Psoas muscle (tissue), 8 donors: ENCODE measurements around the gene ADCY4. TPM values are rescaled to one million over a fixed set of nuclear protein-coding genes. Genes with fewer than 3 reads are reported as not detected.
A peak's percentile ranks its signal among the peaks of the same experiment; 100 is the strongest.

ENCODE experiments used
- ATAC-seq, 4 donors: fragments of 200-7000 bp; cut with Tn5 transposase; one replicate each; pipeline ENCODE4 v1.9.1; 2020; ENCODE audit warnings: moderate library complexity in 3 of 4, mild to moderate bottlenecking in 2 of 4
- DNase-seq, 2 donors: peaks; one replicate each; pipeline ENCODE4 v3.0.0-alpha.2; 2020
- H3K27ac ChIP-seq: fragments of 200-600 bp; one replicate; pipeline ENCODE4 v1.8.0; 2022
- H3K27me3 ChIP-seq, 3 donors: fragments of 200-600 bp in 1 of 3; one replicate each; pipeline versions ENCODE4 v1.6.1 to v1.8.0; 2013 to 2022; ENCODE audit warnings: low read length in 2 of 3, mild to moderate bottlenecking in 2 of 3, moderate library complexity in 1 of 3; ENCODE audit not compliant: insufficient read depth in 3 of 3
- H3K36me3 ChIP-seq, 2 donors: fragments of 200-600 bp in 1 of 2; one replicate each; pipeline versions ENCODE4 v1.6.1 to v1.8.0; 2013 to 2022; ENCODE audit warnings: low read depth in 1 of 2, mild to moderate bottlenecking in 1 of 2, moderate library complexity in 1 of 2; ENCODE audit not compliant: insufficient read depth in 1 of 2
- H3K4me1 ChIP-seq: fragments of 200-600 bp; one replicate; pipeline ENCODE4 v1.8.0; 2022
- H3K4me3 ChIP-seq: fragments of 200-600 bp; one replicate; pipeline ENCODE4 v1.8.0; 2022; ENCODE audit warnings: mild to moderate bottlenecking
- H3K9me3 ChIP-seq: fragments of 200-600 bp; one replicate; pipeline ENCODE4 v1.8.0; 2022
- WGBS, 3 donors: extraction: QIAGEN DNeasy Blood & Tissue Kit; methylation state at CpG; one replicate each; pipeline versions ENCODE4 v1.1.6 to v1.1.7; 2013; 5-methylcytosine and 5-hydroxymethylcytosine counted together
- intact Hi-C, 2 donors: fragments of 100-400 bp; cut with DNase I; formaldehyde crosslinking; loops; one replicate each; pipeline versions ENCODE4 v1.11.0 to v1.14.2; 2022
- polyA plus RNA-seq, 3 donors: library from polyadenylated mRNA; stranded (reverse); fragments of 200-250 nt; gene quantifications; one replicate each; pipeline ENCODE4 v1.2.3, GENCODE V29; 2013
- total RNA-seq, 4 donors: library from RNA; stranded (reverse); fragmentation: NEBNext Ultra II Directional in 2 of 4; extraction: Animal tissue kit (Norgen Biotek cat#: 25700) in 2 of 4; gene quantifications; one replicate each; pipeline versions ENCODE4 v1.2.1 to v1.2.4, GENCODE V29; 2021 to 2023
- TF ChIP-seq, protein P1 (sequence below): fragments of 200-600 bp; IDR thresholded peaks from one replicate; pipeline ENCODE4 v1.8.0; 2022; ENCODE audit warnings: antibody characterized with exemption
- donor health status: healthy with polysubstance abuse.
- donor health status: DM: no; HTN: no; CAD: no; lungs with moderate emphysema.
- donor health status: Bipolar disorder and iron deficiency.
- donor health status: healthy.
- donor health status: DM: yes; HTN: yes; CAD: no.
- donor health status: DM: no; HTN: no; CAD: no.
- donor health status: DM: no; HTN: no; CAD: no.
- donor health status: DM: yes; HTN: yes; CAD: no.

ADCY4 gene
- total and polyA plus RNA-seq, 7 donors, result 7.0 to 13.9 (median 10.4) TPM

DNA sequence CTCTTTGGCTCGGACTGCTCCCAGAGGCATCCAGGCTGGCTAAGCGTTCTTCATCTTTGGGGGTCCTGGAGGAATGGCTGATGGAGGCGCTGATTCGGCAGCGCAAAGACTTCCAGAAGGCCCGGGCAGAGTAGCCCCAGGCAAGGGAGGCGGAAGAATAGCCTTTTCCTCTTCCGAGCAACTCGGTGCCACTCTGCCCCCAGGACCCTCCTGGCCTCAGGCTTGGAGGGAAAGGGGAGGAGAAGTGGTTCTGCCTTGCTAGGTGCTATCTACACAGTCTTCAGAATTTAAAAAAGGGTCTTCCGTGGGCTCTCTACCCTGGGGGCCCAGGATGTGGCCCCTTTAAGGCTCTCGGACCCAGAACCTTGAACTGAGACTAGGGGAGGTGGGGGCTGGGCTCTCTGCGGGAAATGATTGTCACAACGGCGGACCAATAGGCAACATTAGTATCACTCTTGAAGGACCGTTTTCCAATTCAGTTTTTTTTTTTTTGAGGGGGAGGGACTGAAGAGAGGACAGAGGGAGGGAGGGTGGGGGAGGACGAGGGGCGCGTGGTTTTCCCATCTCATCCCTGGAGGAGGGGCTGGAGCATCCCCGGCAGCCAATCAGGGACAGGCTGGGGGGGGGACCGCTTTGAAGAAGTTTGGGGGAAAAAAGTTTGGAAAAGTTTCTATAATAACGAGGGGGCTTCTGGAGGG is 32.8 kb upstream of the ADCY4 start, which contains the start of gene NFATC4:
NFATC4 (plus strand) TSS at position 671 of the 698 bp plus-strand sequence. CDS start 157 bp downstream, outside the sequence.
- Histone ChIP-seq H3K4me3 (peak within 1 kb of the TSS; percentile 64), H3K9me3 (no peaks in the 10 kb centered on the region), H3K4me1 (peaks cover 12% of the 10 kb centered on the region), H3K27ac (peak within 1 kb of the TSS; percentile 76), H3K27me3 (peaks cover 0 to 47% (median 12%) of the 10 kb centered on the region in 3 donors), H3K36me3 (no peaks in the 10 kb centered on the region)
- TF ChIP-seq, protein P1, sequence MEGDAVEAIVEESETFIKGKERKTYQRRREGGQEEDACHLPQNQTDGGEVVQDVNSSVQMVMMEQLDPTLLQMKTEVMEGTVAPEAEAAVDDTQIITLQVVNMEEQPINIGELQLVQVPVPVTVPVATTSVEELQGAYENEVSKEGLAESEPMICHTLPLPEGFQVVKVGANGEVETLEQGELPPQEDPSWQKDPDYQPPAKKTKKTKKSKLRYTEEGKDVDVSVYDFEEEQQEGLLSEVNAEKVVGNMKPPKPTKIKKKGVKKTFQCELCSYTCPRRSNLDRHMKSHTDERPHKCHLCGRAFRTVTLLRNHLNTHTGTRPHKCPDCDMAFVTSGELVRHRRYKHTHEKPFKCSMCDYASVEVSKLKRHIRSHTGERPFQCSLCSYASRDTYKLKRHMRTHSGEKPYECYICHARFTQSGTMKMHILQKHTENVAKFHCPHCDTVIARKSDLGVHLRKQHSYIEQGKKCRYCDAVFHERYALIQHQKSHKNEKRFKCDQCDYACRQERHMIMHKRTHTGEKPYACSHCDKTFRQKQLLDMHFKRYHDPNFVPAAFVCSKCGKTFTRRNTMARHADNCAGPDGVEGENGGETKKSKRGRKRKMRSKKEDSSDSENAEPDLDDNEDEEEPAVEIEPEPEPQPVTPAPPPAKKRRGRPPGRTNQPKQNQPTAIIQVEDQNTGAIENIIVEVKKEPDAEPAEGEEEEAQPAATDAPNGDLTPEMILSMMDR, result no peak
- 3 to 4% (median 4%) methylated on average over 21 of the region's 21 CpGs for WGBS, 3 donors
- intact Hi-C loops, result no loop called here
- DNase-seq (peak; percentile 67 to 85), ATAC-seq (peak in 3 of 4 donors; percentile 20 to 55 (median 34))

DNA sequence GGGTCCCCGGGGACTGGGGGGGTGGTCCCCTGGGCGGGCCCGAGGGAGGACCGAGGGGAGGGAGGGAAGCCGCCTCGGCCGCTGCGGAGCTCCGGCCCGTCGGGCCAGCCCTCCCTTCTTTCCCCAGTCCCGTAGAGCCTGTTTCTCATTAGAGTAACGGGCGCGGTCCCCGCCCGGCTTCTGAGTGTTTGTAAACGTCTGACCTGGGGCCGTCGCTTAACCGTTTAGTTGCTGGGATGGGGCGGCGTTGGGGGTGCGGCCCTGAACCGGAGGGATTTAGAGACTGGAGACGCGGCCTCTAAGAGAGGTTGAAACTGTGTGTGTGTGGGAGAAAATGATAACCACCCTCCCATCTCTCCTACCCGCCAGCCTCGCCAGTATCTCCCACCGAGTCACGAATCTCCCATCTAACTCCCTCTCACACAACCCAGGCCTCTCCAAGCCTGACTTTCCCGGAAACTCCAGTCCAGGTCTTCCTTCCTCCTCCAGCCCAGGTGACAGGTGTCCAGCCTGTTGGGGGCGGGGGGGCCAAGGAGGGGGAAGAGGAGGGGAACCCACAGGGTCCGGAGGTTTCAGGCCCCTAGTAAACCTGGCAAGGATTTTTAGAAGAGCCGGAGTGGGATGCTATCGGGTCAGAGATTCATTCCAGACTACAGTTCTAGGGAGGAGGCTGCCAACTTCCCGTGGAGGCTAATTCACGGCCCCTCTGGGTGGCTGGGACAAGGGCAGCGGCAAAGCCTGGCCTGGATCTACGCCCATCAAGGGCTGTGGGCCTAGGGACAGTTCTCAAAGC is 32.0 kb upstream of the ADCY4 start:
- peak; percentile 88 to 93 for DNase-seq
- intact Hi-C loops, result loop anchor here in 1 of 2 donors (1.0 kb wide), 1 partner anchor 63 kb away; no protein-coding TSS in a partner anchor
- peak overlapping the region; percentile 76 for H3K27ac ChIP-seq
- TF ChIP-seq, protein P1, result no peak
- H3K9me3 ChIP-seq, result no peaks in the 10 kb centered on the region
- WGBS, 3 donors, result 1 to 3% (median 2%) methylated on average over 38 to 40 of the region's 40 CpGs
- peak overlapping the region; percentile 64 for H3K4me3 ChIP-seq
- peaks cover 12% of the 10 kb centered on the region for H3K4me1 ChIP-seq
- H3K36me3 ChIP-seq, result no peaks in the 10 kb centered on the region
- peak; percentile 41 to 80 (median 72) for ATAC-seq
- H3K27me3 ChIP-seq, result peaks cover 0 to 47% (median 12%) of the 10 kb centered on the region in 3 donors

DNA sequence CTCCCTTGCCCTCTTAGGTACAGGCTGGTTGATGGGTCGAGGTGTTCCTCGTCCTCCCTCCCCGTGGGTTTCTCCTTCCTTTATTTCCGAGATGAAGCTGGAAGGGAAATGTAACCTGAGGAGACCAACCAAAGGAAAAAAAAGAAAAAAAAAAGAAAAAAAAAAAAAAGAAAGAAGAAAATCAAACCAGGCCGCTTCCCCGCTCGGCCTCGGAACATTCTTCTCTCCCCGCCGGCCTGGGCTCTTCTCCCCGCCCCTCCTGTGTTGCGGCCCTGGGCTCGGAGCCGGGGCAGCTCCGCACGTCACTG is 31.5 kb upstream of the ADCY4 start:
- Histone ChIP-seq H3K27me3 (peaks cover 0 to 50% (median 12%) of the 10 kb centered on the region in 3 donors), H3K27ac (peak overlapping the region; percentile 76), H3K4me1 (peaks cover 12% of the 10 kb centered on the region), H3K36me3 (no peaks in the 10 kb centered on the region), H3K9me3 (no peaks in the 10 kb centered on the region), H3K4me3 (peak overlapping the region; percentile 64)
- WGBS, 3 donors, result 2 to 5% (median 4%) methylated on average over 16 of the region's 16 CpGs
- intact Hi-C loops, result loop anchor here in 1 of 2 donors (1.0 kb wide), 1 partner anchor 64 kb away; no protein-coding TSS in a partner anchor
- TF ChIP-seq, protein P1, result no peak
- DNase-seq (no peak), ATAC-seq (peak in 1 of 4 donors; percentile 76)

DNA sequence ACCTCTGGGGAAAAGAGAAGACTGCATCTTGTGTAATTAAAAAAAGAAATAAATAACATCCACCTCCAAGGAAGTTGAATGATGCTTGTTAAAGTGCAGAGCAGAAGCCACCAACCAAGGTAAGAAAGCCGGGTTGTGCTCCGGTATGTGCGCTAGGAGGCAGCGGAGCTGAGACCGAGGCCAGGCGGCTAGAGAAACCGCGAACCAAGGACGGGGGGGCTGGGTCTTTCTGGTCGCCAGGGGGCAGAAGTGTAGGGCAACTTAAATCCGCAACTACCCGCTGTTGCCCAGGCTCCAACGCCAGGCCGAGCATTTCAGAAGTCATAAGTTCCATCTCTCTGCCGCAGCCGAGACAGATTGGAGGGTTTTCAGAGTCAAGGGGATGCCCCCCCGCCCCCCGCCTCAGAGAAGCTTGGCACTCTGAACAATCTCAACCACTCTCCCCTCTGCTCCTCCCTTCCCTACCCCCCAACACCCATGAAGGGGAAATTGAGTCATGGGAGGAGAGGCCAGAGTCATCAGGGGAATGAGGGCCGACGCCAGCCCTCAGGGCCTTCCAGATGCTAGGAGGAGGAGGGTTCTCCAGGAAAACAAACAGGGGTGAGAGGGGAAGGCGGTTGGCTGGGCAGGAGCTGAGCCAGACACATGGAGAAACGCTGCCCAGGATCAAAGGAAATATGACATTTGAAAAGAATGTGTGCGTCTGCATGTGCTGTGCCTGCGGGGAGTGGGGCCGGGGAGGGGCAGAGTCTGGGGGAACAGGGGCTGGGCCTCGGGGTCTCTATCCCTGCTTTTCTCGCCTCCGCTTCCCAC is 30.9 kb upstream of the ADCY4 start:
- Histone ChIP-seq H3K4me1 (peaks cover 12% of the 10 kb centered on the region), H3K4me3 (peak overlapping the region; percentile 64), H3K9me3 (no peaks in the 10 kb centered on the region), H3K27me3 (peaks cover 0 to 55% (median 12%) of the 10 kb centered on the region in 3 donors), H3K27ac (peak overlapping the region; percentile 76), H3K36me3 (no peaks in the 10 kb centered on the region)
- ATAC-seq (peak; percentile 50 to 71 (median 63)), DNase-seq (peak; percentile 84 to 88)
- intact Hi-C loops, result loop anchor here in 1 of 2 donors (1.0 kb wide), 1 partner anchor 64 kb away; no protein-coding TSS in a partner anchor
- TF ChIP-seq, protein P1, result peak; percentile 62
- WGBS, 3 donors, result 7 to 12% (median 11%) methylated on average over 27 to 28 of the region's 28 CpGs
